PFSK-1 (cell line): ENCODE measurements around the gene USP53. TPM values are rescaled to one million over a fixed set of nuclear protein-coding genes. Genes with fewer than 3 reads are reported as not detected.

Source experiments
- FOXP2 ChIP-seq: optimal IDR thresholded peaks from 2 replicates; pipeline ENCODE3; 2011; ENCODE audit warnings: borderline replicate concordance, control low read depth, inconsistent platforms; ENCODE audit not compliant: insufficient read depth; ENCODE audit errors: extremely low read length, extremely low read depth
- POLR2AphosphoS5 ChIP-seq: IDR thresholded peaks from 2 replicates; pipeline ENCODE4 v1.6.1; 2012; ENCODE audit warnings: low read depth, mild to moderate bottlenecking, control low read depth, low read length, moderate library complexity
- SIN3A ChIP-seq: IDR thresholded peaks from 2 replicates; pipeline ENCODE4 v1.6.1; 2012; ENCODE audit warnings: mild to moderate bottlenecking, low read length, moderate library complexity, borderline replicate concordance; ENCODE audit not compliant: insufficient read depth
- TAF1 ChIP-seq: IDR thresholded peaks from 2 replicates; pipeline ENCODE4 v1.6.1; 2012; ENCODE audit warnings: low read length, control low read depth, borderline replicate concordance; ENCODE audit not compliant: insufficient read depth
- polyA plus RNA-seq: library from polyadenylated mRNA; unstranded; fragments of >200 nt; gene quantifications from one replicate; pipeline ENCODE4 v1.2.1, GENCODE V29; 2012; ENCODE audit warnings: low read depth, missing spikeins; ENCODE audit not compliant: insufficient read length
- TF ChIP-seq, protein P1 (sequence below), 2 experiments: IDR thresholded peaks; 2 replicates each; pipeline versions ENCODE4 v1.6.1 to v1.8.0; 2011 to 2012; ENCODE audit warnings: low read depth in 2 of 2, low read length in 2 of 2, control low read depth in 1 of 2, inconsistent platforms in 1 of 2, mild to moderate bottlenecking in 1 of 2, moderate library complexity in 1 of 2; ENCODE audit not compliant: insufficient read depth in 1 of 2

Gene USP53
- 2.1 TPM for polyA plus RNA-seq

DNA sequence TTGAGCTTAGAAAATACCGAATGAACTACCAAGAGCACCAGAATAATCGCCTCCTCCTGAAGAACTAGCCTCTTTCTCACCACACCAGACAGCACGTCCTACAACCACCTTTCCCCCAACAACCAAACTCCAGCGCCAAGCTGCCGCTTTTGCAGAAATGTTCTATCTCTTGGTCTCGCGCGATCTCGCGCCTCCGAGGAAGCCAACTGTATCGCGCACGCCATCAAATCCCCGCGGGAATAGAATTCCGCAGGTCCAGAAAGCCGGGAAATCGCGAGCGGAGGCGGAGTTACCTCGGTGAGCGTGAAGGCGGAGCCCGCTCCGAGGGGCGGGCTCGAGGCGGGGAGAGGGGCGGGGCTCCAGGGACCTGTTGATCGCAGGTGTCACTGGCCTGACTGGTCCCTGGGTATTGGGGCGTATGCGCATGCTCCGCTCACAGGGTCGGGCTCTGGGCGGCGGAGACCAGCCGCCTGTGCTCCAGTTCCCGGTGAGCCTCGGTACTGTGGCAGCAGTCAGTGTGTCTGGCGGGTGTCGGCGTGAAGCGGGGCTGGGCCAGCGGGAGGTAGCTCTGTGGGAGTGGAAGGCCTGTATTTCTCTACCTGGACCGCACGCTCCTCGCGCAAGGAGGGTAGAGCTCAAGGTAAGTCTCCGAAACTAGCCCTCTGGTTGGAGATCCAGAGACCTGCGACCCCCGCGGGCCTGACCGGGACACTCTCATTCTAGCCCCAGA is at the start of gene USP53:
Gene USP53, plus strand, starts transcription at position 480 of the 730 bp plus-strand sequence. CDS start 27,047 bp downstream, outside the sequence.
- TF ChIP-seq, protein P1, sequence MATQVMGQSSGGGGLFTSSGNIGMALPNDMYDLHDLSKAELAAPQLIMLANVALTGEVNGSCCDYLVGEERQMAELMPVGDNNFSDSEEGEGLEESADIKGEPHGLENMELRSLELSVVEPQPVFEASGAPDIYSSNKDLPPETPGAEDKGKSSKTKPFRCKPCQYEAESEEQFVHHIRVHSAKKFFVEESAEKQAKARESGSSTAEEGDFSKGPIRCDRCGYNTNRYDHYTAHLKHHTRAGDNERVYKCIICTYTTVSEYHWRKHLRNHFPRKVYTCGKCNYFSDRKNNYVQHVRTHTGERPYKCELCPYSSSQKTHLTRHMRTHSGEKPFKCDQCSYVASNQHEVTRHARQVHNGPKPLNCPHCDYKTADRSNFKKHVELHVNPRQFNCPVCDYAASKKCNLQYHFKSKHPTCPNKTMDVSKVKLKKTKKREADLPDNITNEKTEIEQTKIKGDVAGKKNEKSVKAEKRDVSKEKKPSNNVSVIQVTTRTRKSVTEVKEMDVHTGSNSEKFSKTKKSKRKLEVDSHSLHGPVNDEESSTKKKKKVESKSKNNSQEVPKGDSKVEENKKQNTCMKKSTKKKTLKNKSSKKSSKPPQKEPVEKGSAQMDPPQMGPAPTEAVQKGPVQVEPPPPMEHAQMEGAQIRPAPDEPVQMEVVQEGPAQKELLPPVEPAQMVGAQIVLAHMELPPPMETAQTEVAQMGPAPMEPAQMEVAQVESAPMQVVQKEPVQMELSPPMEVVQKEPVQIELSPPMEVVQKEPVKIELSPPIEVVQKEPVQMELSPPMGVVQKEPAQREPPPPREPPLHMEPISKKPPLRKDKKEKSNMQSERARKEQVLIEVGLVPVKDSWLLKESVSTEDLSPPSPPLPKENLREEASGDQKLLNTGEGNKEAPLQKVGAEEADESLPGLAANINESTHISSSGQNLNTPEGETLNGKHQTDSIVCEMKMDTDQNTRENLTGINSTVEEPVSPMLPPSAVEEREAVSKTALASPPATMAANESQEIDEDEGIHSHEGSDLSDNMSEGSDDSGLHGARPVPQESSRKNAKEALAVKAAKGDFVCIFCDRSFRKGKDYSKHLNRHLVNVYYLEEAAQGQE (IDR thresholded peaks at IDR 0.05; ENCODE audit: insufficient read depth in 1 of 2, low read depth in 2 of 2, low read length in 2 of 2), result peak in 1 of 2 experiments; percentile 35; a peak in 1 of 4 replicates
- peak; percentile 72 for TF ChIP-seq FOXP2
- peak; percentile 95; the same call in 1 of the 2 replicates for TF ChIP-seq TAF1
- TF ChIP-seq POLR2AphosphoS5, result peak; percentile 96
- peak; percentile 91; the same call in 1 of the 2 replicates for TF ChIP-seq SIN3A

DNA sequence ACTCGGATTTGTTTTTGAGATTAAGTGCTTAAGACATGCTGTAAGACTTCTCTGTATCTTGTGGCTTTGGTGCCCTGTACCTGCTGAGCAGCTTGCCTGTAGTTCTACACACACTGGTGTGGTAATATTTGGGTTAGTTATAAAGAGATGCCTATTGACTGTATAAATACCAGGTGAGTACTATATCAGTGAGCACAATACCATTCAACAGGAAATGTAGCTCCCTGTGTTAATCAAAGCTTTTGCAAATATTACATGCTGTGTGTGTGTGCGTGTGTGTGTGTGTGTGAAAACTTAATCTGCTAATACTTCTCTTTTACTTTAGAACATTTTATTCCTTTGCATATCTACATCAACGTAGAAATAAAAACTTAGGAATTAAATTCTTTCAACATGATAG is 46.7 kb upstream of the USP53 start:
- TF ChIP-seq FOXP2 (no peak), TAF1 (no peak), SIN3A (no peak), POLR2AphosphoS5 (no peak)
- TF ChIP-seq, protein P1 (IDR thresholded peaks at IDR 0.05; ENCODE audit: insufficient read depth in 1 of 2, low read depth in 2 of 2, low read length in 2 of 2), result no peak

DNA sequence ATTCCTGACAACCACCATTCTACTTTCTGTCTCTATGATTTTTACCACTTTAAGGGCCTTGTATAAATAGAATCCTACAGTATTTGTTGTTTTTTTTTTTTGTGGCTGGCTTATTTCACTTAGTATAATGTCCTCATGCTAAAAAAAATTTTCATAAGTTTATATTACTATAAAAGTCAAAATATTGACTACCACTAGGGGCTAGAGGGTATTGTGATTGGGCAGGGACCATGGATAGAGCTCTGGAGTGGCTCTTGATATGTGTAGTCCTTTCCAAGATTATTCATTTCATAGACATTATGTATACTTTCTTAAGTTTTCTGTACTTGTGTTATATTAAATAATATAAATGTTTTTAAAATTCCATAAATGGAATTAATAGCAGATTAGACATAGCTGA is 42.3 kb upstream of the USP53 start:
- no peak for TF ChIP-seq POLR2AphosphoS5
- TF ChIP-seq, protein P1 (IDR thresholded peaks at IDR 0.05; ENCODE audit: insufficient read depth in 1 of 2, low read depth in 2 of 2, low read length in 2 of 2), result peak in 1 of 2 experiments; percentile 71; a peak in 2 of 4 replicates
- no peak for TF ChIP-seq TAF1

DNA sequence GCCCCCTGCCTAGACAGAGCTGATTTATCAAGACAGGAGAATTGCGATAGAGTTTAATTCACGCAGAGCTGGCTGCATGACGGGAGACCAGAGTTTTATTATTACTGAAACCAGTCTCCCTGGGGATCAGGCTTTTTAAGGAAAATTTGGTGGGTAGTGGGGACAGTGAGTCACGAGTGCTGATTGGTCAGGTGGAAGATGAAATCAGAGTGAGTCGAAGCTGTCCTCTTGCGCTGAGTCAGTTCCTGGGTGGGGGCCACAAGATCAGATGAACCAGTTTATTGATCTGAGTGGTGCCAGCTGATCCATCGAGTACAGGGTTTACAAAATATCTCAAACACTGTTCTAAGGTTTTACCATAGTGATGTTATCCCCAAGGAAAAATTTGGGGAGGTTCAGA is 40.3 kb upstream of the USP53 start:
- TF ChIP-seq POLR2AphosphoS5, result no peak
- TF ChIP-seq FOXP2, result no peak
- no peak for TF ChIP-seq TAF1
- TF ChIP-seq, protein P1 (IDR thresholded peaks at IDR 0.05; ENCODE audit: insufficient read depth in 1 of 2, low read depth in 2 of 2, low read length in 2 of 2), result no peak
- no peak for TF ChIP-seq SIN3A

DNA sequence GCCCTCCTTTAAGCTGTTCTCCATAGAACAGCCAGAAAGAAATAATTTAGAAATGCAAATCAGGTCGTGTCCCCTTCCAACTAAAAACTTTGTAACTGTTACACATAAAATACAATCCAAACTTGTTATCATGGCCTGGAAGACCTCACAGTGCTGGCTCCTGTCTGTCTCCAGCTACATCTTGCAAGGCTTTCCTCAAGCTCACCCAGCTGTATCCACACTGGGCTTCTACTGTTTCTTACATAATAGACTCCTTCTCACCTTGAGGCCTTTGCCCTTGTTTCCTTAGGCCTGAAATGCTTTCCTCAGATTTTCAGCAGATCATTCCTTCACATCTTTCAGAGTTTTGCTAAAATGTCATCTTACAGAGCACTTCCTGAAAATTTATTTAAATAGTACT is 33.5 kb upstream of the USP53 start:
- TF ChIP-seq POLR2AphosphoS5 (no peak), FOXP2 (no peak), SIN3A (no peak), TAF1 (no peak)
- TF ChIP-seq, protein P1 (IDR thresholded peaks at IDR 0.05; ENCODE audit: insufficient read depth in 1 of 2, low read depth in 2 of 2, low read length in 2 of 2), result no peak
